Spleen (tissue), 11 donors: ENCODE data around the gene BABAM2. TPM values are rescaled to one million over a fixed set of nuclear protein-coding genes. Genes with fewer than 3 reads are reported as not detected.

ENCODE experiments used
- DNase-seq: peaks from one replicate; pipeline ENCODE4 v3.0.0-alpha.2; 2020
- H3K27ac ChIP-seq, 8 donors: fragments of 200-600 bp; sonication (generic) in 7 of 8; 1 replicate in 4 of 8; 2 replicates in 4 of 8; pipeline versions ENCODE4 v1.5.0 to v1.8.0; 2016 to 2021; ENCODE audit warnings: inconsistent platforms in 4 of 8, mild to moderate bottlenecking in 4 of 8, moderate library complexity in 1 of 8
- H3K27me3 ChIP-seq, 7 donors: fragments of 200-600 bp; sonication (generic) in 6 of 7; replicated peaks in 1 of 7; 1 replicate in 4 of 7; 2 replicates in 3 of 7; pipeline versions ENCODE4 v1.5.0 to v1.8.0; 2016 to 2021; ENCODE audit warnings: inconsistent platforms in 3 of 7, mild to moderate bottlenecking in 1 of 7
- H3K36me3 ChIP-seq, 6 donors: fragments of 200-600 bp; sonication (generic) in 5 of 6; 1 replicate in 4 of 6; 2 replicates in 2 of 6; pipeline versions ENCODE4 v1.5.0 to v1.8.0; 2016 to 2021; ENCODE audit warnings: inconsistent platforms in 2 of 6
- H3K4me1 ChIP-seq, 6 donors: fragments of 200-600 bp; sonication (generic) in 5 of 6; 1 replicate in 3 of 6; 2 replicates in 3 of 6; pipeline versions ENCODE4 v1.5.0 to v1.8.0; 2016 to 2021; ENCODE audit warnings: inconsistent platforms in 3 of 6
- H3K4me3 ChIP-seq, 8 donors: fragments of 200-600 bp; sonication (generic) in 7 of 8; 1 replicate in 4 of 8; 2 replicates in 4 of 8; pipeline versions ENCODE4 v1.5.0 to v1.8.0; 2016 to 2021; ENCODE audit warnings: inconsistent platforms in 4 of 8, mild to moderate bottlenecking in 4 of 8, moderate library complexity in 2 of 8
- H3K9me3 ChIP-seq, 8 donors: fragments of 200-600 bp; sonication (generic) in 7 of 8; 1 replicate in 4 of 8; 2 replicates in 4 of 8; pipeline versions ENCODE4 v1.5.0 to v1.8.0; 2016 to 2021; ENCODE audit warnings: inconsistent platforms in 4 of 8
- CTCF ChIP-seq, 11 experiments: fragments of 200-600 bp in 7 of 11; fragments of 450-650 bp in 4 of 11; sonication (generic) in 4 of 11; IDR thresholded peaks in 8 of 11; conservative IDR thresholded peaks in 3 of 11; 1 replicate in 7 of 11; 2 replicates in 4 of 11; pipeline versions ENCODE4 v1.4.0 to v1.8.0; 2016 to 2021; ENCODE audit warnings: antibody characterized with exemption in 11 of 11, inconsistent platforms in 4 of 11, mild to moderate bottlenecking in 1 of 11
- POLR2A ChIP-seq, 3 donors: fragments of 450-650 bp; IDR thresholded peaks; one replicate each; pipeline ENCODE4 v1.5.1; 2017; ENCODE audit warnings: antibody characterized with exemption in 3 of 3, mild to moderate bottlenecking in 1 of 3
- POLR2AphosphoS5 ChIP-seq, 3 donors: sonication (generic); formaldehyde crosslinking; IDR thresholded peaks; one replicate each; pipeline ENCODE4 v1.5.1; 2017; ENCODE audit warnings: antibody characterized with exemption in 3 of 3
- WGBS, 5 donors: extraction: QIAGEN DNeasy Blood & Tissue Kit in 3 of 5; methylation state at CpG; one replicate each; pipeline versions ENCODE4 v1.1.5 to v1.1.7; 2013 to 2018; 5-methylcytosine and 5-hydroxymethylcytosine counted together
- intact Hi-C: fragments of 100-400 bp; cut with DNase I; formaldehyde crosslinking; loops from one replicate; pipeline ENCODE4 v1.15.0; 2023; ENCODE audit warnings: low total_unique reads
- polyA plus RNA-seq, 3 donors: library from polyadenylated mRNA; stranded (reverse); fragments of 200-250 nt; gene quantifications; one replicate each; pipeline ENCODE4 v1.2.1, GENCODE V29; 2013
- total RNA-seq, 7 donors: library from RNA; depleted of rRNA in 3 of 7; stranded (reverse); fragments of >200 nt in 3 of 7; fragmentation: NEBNext Ultra II Directional in 4 of 7; extraction: Animal tissue kit (Norgen Biotek cat#: 25700) in 4 of 7; gene quantifications; one replicate each; pipeline versions ENCODE4 v1.1.0 to v1.2.1, GENCODE V29; 2016 to 2021
- donor health status: healthy with polysubstance abuse.
- donor health status: DM: no; HTN: no; CAD: no; lungs with moderate emphysema.
- donor health status: DM: no; HTN: no; CAD: no.
- donor health status: Bipolar disorder and iron deficiency.
- donor health status: healthy.
- donor health status: DM: no; HTN: no; CAD: no.
- donor health status: DM: yes; HTN: yes; CAD: no.

Gene BABAM2
- total and polyA plus RNA-seq, 10 donors, result 16.1 to 70.1 (median 55.0) TPM

GRCh38 chr2:28098501-28099225 is 208.1 kb downstream of the BABAM2 start:
- 92 to 97% (median 95%) methylated on average over 4 of the region's 4 CpGs for WGBS, 5 donors
- no peaks in the 10 kb centered on the region for H3K9me3 ChIP-seq
- TF ChIP-seq CTCF (IDR thresholded peaks at IDR 0.05 in 8 of 11, conservative IDR thresholded peaks at IDR 0.05 in 3 of 11), result no peak
- no peak for TF ChIP-seq POLR2A (IDR thresholded peaks at IDR 0.05)
- TF ChIP-seq POLR2AphosphoS5 (IDR thresholded peaks at IDR 0.05), result no peak
- peaks cover 0 to 8% (median 0%) of the 10 kb centered on the region in 6 donors for H3K4me1 ChIP-seq
- H3K27ac ChIP-seq, result no peak overlapping the region
- H3K27me3 ChIP-seq, result no peaks in the 10 kb centered on the region
- intact Hi-C loops, result no loop called here
- no peak for DNase-seq
- H3K4me3 ChIP-seq, result no peak overlapping the region
- H3K36me3 ChIP-seq, result no peaks in the 10 kb centered on the region

- no peaks in the 10 kb centered on the region for H3K27me3 ChIP-seq
- no peak for DNase-seq
- H3K4me3 ChIP-seq, result no peak overlapping the region
- no peak overlapping the region for H3K27ac ChIP-seq
- no peaks in the 10 kb centered on the region for H3K36me3 ChIP-seq
- intact Hi-C loops, result no loop called here
- peaks cover 0 to 8% (median 0%) of the 10 kb centered on the region in 6 donors for H3K4me1 ChIP-seq
- no peaks in the 10 kb centered on the region for H3K9me3 ChIP-seq
- 84 to 95% (median 85%) methylated on average over 2 of the region's 2 CpGs for WGBS, 5 donors
- TF ChIP-seq POLR2AphosphoS5 (IDR thresholded peaks at IDR 0.05) (no peak), CTCF (IDR thresholded peaks at IDR 0.05 in 8 of 11, conservative IDR thresholded peaks at IDR 0.05 in 3 of 11) (no peak), POLR2A (IDR thresholded peaks at IDR 0.05) (no peak)
These were observed 210.6 kb downstream of the BABAM2 start for GRCh38 chr2:28101123-28101522.

DNA sequence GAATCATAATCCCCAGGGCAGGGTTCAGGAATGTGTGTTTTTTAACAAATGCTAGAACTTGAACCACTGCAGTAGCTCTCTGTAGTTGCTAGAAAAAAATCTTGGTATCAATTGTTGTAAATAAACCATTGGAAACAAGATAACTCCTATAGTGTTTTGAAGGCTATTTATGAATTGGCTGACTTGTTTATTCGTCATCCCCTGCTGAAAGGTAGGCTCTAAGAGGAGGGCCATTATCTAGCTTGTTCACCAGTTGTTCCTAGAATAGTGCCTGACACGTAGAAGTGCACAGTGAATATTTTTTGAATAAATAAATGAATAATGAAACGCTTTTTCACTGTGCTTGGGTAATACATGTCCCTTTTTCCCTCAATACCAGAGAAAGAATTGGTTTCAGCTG is 211.4 kb downstream of the BABAM2 start:
- H3K9me3 ChIP-seq, result no peaks in the 10 kb centered on the region
- H3K36me3 ChIP-seq, result no peaks in the 10 kb centered on the region
- no peak for DNase-seq
- TF ChIP-seq POLR2A (IDR thresholded peaks at IDR 0.05), result no peak
- no peak for TF ChIP-seq CTCF (IDR thresholded peaks at IDR 0.05 in 8 of 11, conservative IDR thresholded peaks at IDR 0.05 in 3 of 11)
- no peak for TF ChIP-seq POLR2AphosphoS5 (IDR thresholded peaks at IDR 0.05)
- WGBS, 5 donors, result 91 to 98% (median 95%) methylated on average over 3 of the region's 3 CpGs
- intact Hi-C loops, result no loop called here
- peak overlapping the region in 2 of 8 donors; percentile 44 to 71 for H3K27ac ChIP-seq
- no peak overlapping the region for H3K4me3 ChIP-seq
- H3K4me1 ChIP-seq, result peaks cover 0 to 8% (median 0%) of the 10 kb centered on the region in 6 donors
- H3K27me3 ChIP-seq, result no peaks in the 10 kb centered on the region

DNA sequence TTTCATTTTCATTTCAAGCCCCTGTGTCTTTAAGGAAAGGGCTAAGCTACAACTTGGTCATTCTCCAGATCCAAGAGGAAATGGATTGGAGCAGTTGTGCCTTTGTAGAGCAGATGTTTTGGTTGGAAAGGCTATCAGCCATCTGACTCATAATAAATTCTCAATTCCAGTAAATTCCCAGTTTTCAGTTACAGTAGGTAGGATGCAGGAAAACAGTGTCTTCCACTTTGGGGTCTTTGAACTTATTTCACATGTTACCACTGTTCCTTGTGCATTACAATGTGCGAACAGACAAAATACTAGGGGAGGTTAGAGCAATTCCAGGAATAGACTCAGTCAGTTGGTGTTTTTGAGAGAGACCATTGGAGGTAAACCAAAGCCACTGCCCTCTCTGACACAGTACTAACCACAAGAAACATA is 211.9 kb downstream of the BABAM2 start:
- 79 to 83% (median 80%) methylated on average over 1 of the region's 1 CpG for WGBS, 5 donors
- H3K27me3 ChIP-seq, result no peaks in the 10 kb centered on the region
- peaks cover 0 to 8% (median 0%) of the 10 kb centered on the region in 6 donors for H3K4me1 ChIP-seq
- H3K9me3 ChIP-seq, result no peaks in the 10 kb centered on the region
- no peak overlapping the region for H3K4me3 ChIP-seq
- peak overlapping the region in 5 of 8 donors; percentile 7 to 71 (median 22) for H3K27ac ChIP-seq
- intact Hi-C loops, result no loop called here
- DNase-seq, result no peak
- H3K36me3 ChIP-seq, result no peaks in the 10 kb centered on the region
- TF ChIP-seq POLR2AphosphoS5 (IDR thresholded peaks at IDR 0.05) (no peak), CTCF (IDR thresholded peaks at IDR 0.05 in 8 of 11, conservative IDR thresholded peaks at IDR 0.05 in 3 of 11) (no peak), POLR2A (IDR thresholded peaks at IDR 0.05) (no peak)
